ACC112 (cell line): Measurements from ENCODE around the gene SIPA1L3.

Experiments
- H2AFZ ChIP-seq: fragments of 200-600 bp; sonication (generic); one replicate; pipeline ENCODE4 v1.6.0; 2017; ENCODE audit warnings: antibody characterized with exemption, low read length; ENCODE audit not compliant: unreplicated experiment
- H3K27ac ChIP-seq: fragments of 200-600 bp; sonication (generic); 2 replicates; pipeline ENCODE4 v1.5.1; 2014; ENCODE audit warnings: low read depth, mild to moderate bottlenecking, antibody characterized with exemption, low read length, moderate library complexity
- H3K27me3 ChIP-seq: fragments of 200-600 bp; sonication (generic); 2 replicates; pipeline ENCODE4 v1.6.1; 2014; ENCODE audit warnings: mild to moderate bottlenecking, antibody characterized with exemption, low read length, moderate library complexity, mixed read lengths; ENCODE audit not compliant: insufficient read depth
- H3K36me3 ChIP-seq: fragments of 200-600 bp; sonication (generic); 2 replicates; pipeline ENCODE4 v1.6.1; 2016; ENCODE audit warnings: mild to moderate bottlenecking, antibody characterized with exemption, low read length, moderate library complexity, mixed read lengths; ENCODE audit not compliant: insufficient read depth
- H3K4me1 ChIP-seq: fragments of 200-600 bp; sonication (generic); one replicate; pipeline ENCODE4 v1.6.1; 2016; ENCODE audit warnings: low read length, mixed read lengths; ENCODE audit not compliant: insufficient read depth, unreplicated experiment, control insufficient read depth
- H3K4me3 ChIP-seq: fragments of 200-600 bp; sonication (generic); 2 replicates; pipeline ENCODE4 v1.5.1; 2014; ENCODE audit warnings: mild to moderate bottlenecking, low read depth, low read length
- H3K79me2 ChIP-seq: fragments of 200-600 bp; sonication (generic); one replicate; pipeline ENCODE4 v1.6.0; 2016; ENCODE audit warnings: low read length; ENCODE audit not compliant: control insufficient read depth, unreplicated experiment, insufficient read depth

SIPA1L3 gene

GRCh38 chr19:38032951-38033350 lies 125.9 kb downstream of the SIPA1L3 start:
- no peaks in the 10 kb centered on the region for H3K27me3 ChIP-seq
- peaks cover 16% of the 10 kb centered on the region for H3K4me1 ChIP-seq
- H3K36me3 ChIP-seq, result 0 out of 2 replicates have a peak, but pooled peaks cover 2% of the 10 kb centered on the region
- H3K79me2 ChIP-seq, result no peaks in the 10 kb centered on the region
- H3K27ac ChIP-seq, result peak overlapping the region; percentile 53; the same call in 1 of the 2 replicates
- no peak overlapping the region for H2AFZ ChIP-seq
- no peak overlapping the region for H3K4me3 ChIP-seq

DNA sequence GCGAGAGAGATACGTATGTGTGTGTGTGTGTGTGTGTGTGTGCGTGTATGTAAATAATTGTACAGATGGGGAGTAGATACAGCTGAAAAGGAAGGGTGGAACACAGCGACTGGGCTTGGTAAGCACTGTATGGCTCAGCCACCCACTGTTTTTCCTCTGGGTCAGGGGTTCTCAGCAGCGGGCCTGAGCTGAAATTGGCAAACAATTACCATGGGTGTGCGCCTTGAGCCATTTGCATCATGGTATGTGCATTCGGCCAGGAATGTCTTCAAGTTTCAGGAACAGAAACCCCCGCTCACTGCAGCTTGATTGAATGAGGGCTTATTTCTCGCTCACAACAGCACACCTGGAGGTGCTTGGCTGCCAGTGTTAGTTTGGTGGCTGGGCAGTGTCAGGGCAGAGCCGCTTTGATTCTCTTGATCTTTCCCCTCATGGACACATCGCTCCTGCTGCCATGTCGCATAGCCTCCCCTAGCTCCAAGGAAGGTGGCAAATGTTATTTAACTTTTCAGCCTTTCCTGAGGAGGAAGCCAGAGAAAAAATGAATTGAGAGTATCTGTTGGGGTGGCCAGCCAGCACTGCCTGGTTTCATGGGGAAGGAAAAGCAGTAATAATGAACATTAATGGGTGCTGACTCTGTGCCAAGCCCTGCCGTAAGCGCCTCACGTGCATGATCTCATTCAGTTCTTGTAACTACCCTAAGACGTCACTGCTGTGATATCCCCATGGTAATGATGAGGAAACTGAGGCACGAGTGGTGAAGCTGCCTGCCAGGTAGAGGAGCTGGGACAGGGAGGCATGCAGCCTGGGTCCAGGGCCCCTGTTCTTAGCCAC lies 126.9 kb downstream of the SIPA1L3 start:
- H3K4me3 ChIP-seq, result no peak overlapping the region
- H3K27ac ChIP-seq, result peak overlapping the region; percentile 53; the same call in 1 of the 2 replicates
- no peaks in the 10 kb centered on the region for H3K27me3 ChIP-seq
- no peaks in the 10 kb centered on the region for H3K79me2 ChIP-seq
- H3K36me3 ChIP-seq, result 0 out of 2 replicates have a peak, but pooled peaks cover 2% of the 10 kb centered on the region
- peaks cover 16% of the 10 kb centered on the region for H3K4me1 ChIP-seq
- H2AFZ ChIP-seq, result no peak overlapping the region

DNA sequence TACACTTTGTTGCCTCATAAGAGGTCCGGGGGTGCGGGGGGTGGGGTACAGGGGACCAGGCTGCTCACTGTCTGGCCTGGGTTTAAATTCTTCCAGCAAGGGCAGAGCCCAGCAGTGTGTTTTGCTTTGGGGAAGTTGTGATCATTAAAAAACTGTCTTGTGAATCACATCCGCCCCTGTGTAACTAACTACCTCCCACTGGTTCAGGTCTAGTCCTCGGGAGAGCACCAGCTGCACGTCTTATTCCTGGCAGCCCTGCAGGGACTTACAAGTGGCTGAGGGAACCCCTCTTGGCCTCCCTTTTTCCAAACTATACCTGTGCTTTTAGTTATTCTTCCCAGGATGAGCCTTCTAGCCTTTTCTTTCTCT lies 127.5 kb downstream of the SIPA1L3 start:
- Histone ChIP-seq H3K4me1 (peaks cover 16% of the 10 kb centered on the region), H3K36me3 (0 out of 2 replicates have a peak, but pooled peaks cover 2% of the 10 kb centered on the region), H3K27me3 (no peaks in the 10 kb centered on the region), H3K79me2 (no peaks in the 10 kb centered on the region), H3K4me3 (no peak overlapping the region), H3K27ac (peak overlapping the region; percentile 54; the same call in 1 of the 2 replicates), H2AFZ (no peak overlapping the region)

- Histone ChIP-seq H3K4me1 (peaks cover 18% of the 10 kb centered on the region), H3K27me3 (no peaks in the 10 kb centered on the region), H3K36me3 (0 out of 2 replicates have a peak, but pooled peaks cover 2% of the 10 kb centered on the region), H3K4me3 (no peak overlapping the region), H3K79me2 (no peaks in the 10 kb centered on the region), H3K27ac (peak overlapping the region; percentile 54), H2AFZ (no peak overlapping the region)
Observed at GRCh38 chr19:38035515-38036495, 128.8 kb downstream of the SIPA1L3 start.

- H3K27me3 ChIP-seq, result no peaks in the 10 kb centered on the region
- no peaks in the 10 kb centered on the region for H3K79me2 ChIP-seq
- H3K27ac ChIP-seq, result peak overlapping the region; percentile 54; the same call in 1 of the 2 replicates
- no peak overlapping the region for H2AFZ ChIP-seq
- H3K36me3 ChIP-seq, result no peaks in the 10 kb centered on the region
- H3K4me3 ChIP-seq, result no peak overlapping the region
- H3K4me1 ChIP-seq, result peaks cover 16% of the 10 kb centered on the region
Observed at GRCh38 chr19:38036707-38037611, 130.0 kb downstream of the SIPA1L3 start.

DNA sequence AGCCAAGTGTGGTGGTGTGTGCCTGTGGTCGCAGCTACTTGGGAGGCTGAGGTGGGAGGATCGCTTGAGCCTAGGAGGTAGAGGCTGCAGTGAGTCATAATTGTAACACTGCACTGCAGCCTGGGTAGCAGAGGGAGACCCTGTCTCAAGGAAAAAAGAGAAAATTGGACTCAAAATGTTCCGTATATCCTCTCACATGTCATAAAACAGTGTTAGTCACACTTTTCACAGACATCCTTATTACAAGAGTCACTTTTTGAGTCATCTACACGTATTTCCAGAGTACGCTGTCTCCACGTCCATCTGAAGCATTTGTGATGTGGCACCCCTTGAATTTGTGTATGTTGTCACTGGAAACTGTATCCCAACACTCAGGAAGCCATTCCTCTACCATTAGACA lies 133.0 kb downstream of the SIPA1L3 start:
- peaks cover 16% of the 10 kb centered on the region for H3K4me1 ChIP-seq
- no peaks in the 10 kb centered on the region for H3K27me3 ChIP-seq
- peaks cover 7% of the 10 kb centered on the region for H3K79me2 ChIP-seq
- H3K36me3 ChIP-seq, result no peaks in the 10 kb centered on the region; the same call in 1 of the 2 replicates
- no peak overlapping the region for H3K4me3 ChIP-seq
- H2AFZ ChIP-seq, result no peak overlapping the region
- H3K27ac ChIP-seq, result peak overlapping the region; percentile 92

DNA sequence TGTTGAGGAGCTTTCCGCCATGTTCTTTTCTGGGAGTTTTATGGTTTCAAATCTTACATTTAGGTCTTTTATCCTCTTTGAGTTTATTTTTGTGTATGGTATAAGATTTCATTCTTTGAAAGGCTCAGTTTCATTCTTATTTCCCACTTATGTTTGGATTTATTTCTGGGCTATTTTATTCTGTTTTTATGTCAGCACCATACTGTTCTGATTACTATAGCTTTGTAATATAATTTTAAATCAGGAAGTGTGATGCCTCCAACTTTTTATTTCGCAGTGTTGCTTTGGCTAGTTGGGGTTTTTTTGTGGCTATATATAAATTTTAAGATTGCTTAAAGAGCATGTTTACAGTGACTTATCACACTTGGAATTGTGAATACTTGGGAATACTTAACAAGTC lies 135.1 kb downstream of the SIPA1L3 start:
- Histone ChIP-seq H2AFZ (no peak overlapping the region), H3K4me1 (peaks cover 3% of the 10 kb centered on the region), H3K79me2 (peaks cover 7% of the 10 kb centered on the region), H3K4me3 (no peak overlapping the region), H3K36me3 (no peaks in the 10 kb centered on the region; the same call in 1 of the 2 replicates), H3K27ac (no peak overlapping the region), H3K27me3 (no peaks in the 10 kb centered on the region)

- Histone ChIP-seq H2AFZ (no peak overlapping the region), H3K79me2 (peaks cover 7% of the 10 kb centered on the region), H3K27ac (no peak overlapping the region), H3K36me3 (no peaks in the 10 kb centered on the region; the same call in 1 of the 2 replicates), H3K4me3 (no peak overlapping the region), H3K4me1 (peaks cover 3% of the 10 kb centered on the region), H3K27me3 (no peaks in the 10 kb centered on the region)
Observed at GRCh38 chr19:38043649-38044144, 136.7 kb downstream of the SIPA1L3 start.

DNA sequence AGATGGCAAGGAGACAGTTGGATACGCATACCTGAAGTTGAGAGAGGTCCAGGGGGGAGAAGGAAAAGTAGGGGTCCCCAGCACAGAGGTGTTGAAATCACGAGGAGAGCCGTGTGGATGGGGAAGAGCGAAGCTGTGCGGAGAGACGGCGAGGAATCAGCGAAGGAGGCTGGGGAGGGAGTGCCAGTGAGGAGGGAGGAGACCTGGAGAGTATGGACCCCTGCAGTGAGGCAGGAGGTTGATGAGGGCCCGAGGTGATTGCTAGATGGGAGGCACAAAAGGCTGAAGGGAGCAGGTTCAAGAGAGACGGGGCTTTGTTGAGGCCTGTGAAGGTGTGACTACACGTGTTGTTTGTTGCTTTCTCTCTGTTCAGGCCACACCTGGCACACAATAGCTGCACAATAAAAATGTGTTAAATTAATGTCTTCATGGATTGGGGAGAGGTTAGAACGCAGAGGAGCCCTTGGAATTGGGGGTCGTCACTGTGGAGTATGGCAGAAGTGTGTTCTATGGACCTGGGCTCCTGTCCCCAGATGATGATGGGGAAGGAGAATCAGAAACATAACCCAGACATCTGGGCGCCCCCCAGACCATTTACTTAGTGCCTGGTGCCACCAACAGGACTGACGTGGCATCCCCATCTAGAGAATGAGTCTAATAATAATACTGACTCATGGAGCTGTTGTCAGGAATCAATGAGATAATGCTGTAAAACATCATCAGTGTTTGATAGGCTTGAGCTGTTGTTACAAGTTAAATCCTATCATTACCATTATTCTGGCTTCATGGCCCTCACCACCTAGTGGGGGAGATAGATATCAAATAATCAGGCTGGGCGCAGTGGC lies 137.5 kb downstream of the SIPA1L3 start:
- H2AFZ ChIP-seq, result no peak overlapping the region
- H3K4me1 ChIP-seq, result peaks cover 3% of the 10 kb centered on the region

More for the DNA sequence above, 137.5 kb downstream of the SIPA1L3 start:
- Histone ChIP-seq H3K4me3 (no peak overlapping the region), H3K27me3 (no peaks in the 10 kb centered on the region), H3K79me2 (peaks cover 7% of the 10 kb centered on the region), H3K36me3 (no peaks in the 10 kb centered on the region; the same call in 1 of the 2 replicates), H3K27ac (no peak overlapping the region)
